ENCODE data around the gene ASNSD1. TPM values are rescaled to one million over a fixed set of nuclear protein-coding genes. Genes with fewer than 3 reads are reported as not detected.
A peak's percentile ranks its signal among the peaks of the same experiment; 100 is the strongest.

The ASNSD1 gene
- total and polyA plus RNA-seq, 2 of the 13 experiments (the other 11 are each of a cell fraction or from before 2014, with no cell fraction given): 35.1 to 96.6 TPM

- TF ChIP-seq, protein P1, sequence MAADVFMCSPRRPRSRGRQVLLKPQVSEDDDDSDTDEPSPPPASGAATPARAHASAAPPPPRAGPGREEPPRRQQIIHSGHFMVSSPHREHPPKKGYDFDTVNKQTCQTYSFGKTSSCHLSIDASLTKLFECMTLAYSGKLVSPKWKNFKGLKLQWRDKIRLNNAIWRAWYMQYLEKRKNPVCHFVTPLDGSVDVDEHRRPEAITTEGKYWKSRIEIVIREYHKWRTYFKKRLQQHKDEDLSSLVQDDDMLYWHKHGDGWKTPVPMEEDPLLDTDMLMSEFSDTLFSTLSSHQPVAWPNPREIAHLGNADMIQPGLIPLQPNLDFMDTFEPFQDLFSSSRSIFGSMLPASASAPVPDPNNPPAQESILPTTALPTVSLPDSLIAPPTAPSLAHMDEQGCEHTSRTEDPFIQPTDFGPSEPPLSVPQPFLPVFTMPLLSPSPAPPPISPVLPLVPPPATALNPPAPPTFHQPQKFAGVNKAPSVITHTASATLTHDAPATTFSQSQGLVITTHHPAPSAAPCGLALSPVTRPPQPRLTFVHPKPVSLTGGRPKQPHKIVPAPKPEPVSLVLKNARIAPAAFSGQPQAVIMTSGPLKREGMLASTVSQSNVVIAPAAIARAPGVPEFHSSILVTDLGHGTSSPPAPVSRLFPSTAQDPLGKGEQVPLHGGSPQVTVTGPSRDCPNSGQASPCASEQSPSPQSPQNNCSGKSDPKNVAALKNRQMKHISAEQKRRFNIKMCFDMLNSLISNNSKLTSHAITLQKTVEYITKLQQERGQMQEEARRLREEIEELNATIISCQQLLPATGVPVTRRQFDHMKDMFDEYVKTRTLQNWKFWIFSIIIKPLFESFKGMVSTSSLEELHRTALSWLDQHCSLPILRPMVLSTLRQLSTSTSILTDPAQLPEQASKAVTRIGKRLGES (CRISPR knock-in tag; IDR thresholded peaks at IDR 0.05; ENCODE audit: borderline replicate concordance): no peak; the same call in 1 of the 2 replicates
- TF ChIP-seq ZNF816 (CRISPR knock-in tag; IDR thresholded peaks at IDR 0.05; ENCODE audit: borderline replicate concordance) (no peak; the same call in 1 of the 2 replicates), FOXJ3 (CRISPR knock-in tag; IDR thresholded peaks at IDR 0.05; ENCODE audit: borderline replicate concordance) (peak; percentile 96), ZNF292 (CRISPR knock-in tag; IDR thresholded peaks at IDR 0.05; ENCODE audit: borderline replicate concordance, low read depth) (peak; percentile 80; the same call in 1 of the 2 replicates), ZNF296 (CRISPR knock-in tag; conservative IDR thresholded peaks at IDR 0.05) (no peak), SIX4 (CRISPR knock-in tag; IDR thresholded peaks at IDR 0.05) (peak; percentile 36), ZNF83 (CRISPR knock-in tag; IDR thresholded peaks at IDR 0.05; ENCODE audit: borderline replicate concordance) (peak; percentile 54; the same call in 1 of the 2 replicates), ZNF407 (CRISPR knock-in tag; IDR thresholded peaks at IDR 0.05; ENCODE audit: not compliant biosample characterization) (peak; percentile 99), ZNF44 (CRISPR knock-in tag; IDR thresholded peaks at IDR 0.05) (peak; percentile 98), ZNF17 (CRISPR knock-in tag; IDR thresholded peaks at IDR 0.05) (no peak), ESRRA (CRISPR knock-in tag; IDR thresholded peaks at IDR 0.05; ENCODE audit: low read depth) (peak; percentile 60; the same call in 1 of the 2 replicates), NPAS2 (CRISPR knock-in tag; IDR thresholded peaks at IDR 0.05; ENCODE audit: borderline replicate concordance) (no peak), DNMT3B (CRISPR knock-in tag; conservative IDR thresholded peaks at IDR 0.05) (no peak; the same call in 1 of the 2 replicates)
- TF ChIP-seq, protein P2, sequence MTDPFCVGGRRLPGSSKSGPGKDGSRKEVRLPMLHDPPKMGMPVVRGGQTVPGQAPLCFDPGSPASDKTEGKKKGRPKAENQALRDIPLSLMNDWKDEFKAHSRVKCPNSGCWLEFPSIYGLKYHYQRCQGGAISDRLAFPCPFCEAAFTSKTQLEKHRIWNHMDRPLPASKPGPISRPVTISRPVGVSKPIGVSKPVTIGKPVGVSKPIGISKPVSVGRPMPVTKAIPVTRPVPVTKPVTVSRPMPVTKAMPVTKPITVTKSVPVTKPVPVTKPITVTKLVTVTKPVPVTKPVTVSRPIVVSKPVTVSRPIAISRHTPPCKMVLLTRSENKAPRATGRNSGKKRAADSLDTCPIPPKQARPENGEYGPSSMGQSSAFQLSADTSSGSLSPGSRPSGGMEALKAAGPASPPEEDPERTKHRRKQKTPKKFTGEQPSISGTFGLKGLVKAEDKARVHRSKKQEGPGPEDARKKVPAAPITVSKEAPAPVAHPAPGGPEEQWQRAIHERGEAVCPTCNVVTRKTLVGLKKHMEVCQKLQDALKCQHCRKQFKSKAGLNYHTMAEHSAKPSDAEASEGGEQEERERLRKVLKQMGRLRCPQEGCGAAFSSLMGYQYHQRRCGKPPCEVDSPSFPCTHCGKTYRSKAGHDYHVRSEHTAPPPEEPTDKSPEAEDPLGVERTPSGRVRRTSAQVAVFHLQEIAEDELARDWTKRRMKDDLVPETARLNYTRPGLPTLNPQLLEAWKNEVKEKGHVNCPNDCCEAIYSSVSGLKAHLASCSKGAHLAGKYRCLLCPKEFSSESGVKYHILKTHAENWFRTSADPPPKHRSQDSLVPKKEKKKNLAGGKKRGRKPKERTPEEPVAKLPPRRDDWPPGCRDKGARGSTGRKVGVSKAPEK (CRISPR knock-in tag; IDR thresholded peaks at IDR 0.05; ENCODE audit: borderline replicate concordance): no peak
Measured at GRCh38 chr2:189661148-189661956, at the start of gene ASNSD1 (continued).

Measured in HepG2 (cell line).